Activated CD4-positive, alpha-beta T cell treated with anti-CD3 and anti-CD28 coated beads, Interleukin-10, Interleukin-2, amounts not matched to agents 100 ng/mL and 50 ng/mL, durations not matched to agents 16 hours and 8 hours (primary cell): Measurements from ENCODE around the gene RAMP3.
A peak's percentile ranks its signal among the peaks of the same experiment; 100 is the strongest.
"Not testable (repeated sequence)": the region's sequence is repeated elsewhere in the genome, so short reads cannot be mapped to it uniquely, and the experiment has no call there.

Experiments
- DNase-seq: peaks from one replicate; pipeline ENCODE4 v3.0.0-alpha.2; 2020

The RAMP3 gene

GRCh38 chr7:45132708-45133320 is 24.8 kb upstream of the RAMP3 start:
- no peak for DNase-seq

GRCh38 chr7:45133352-45133751 is 24.2 kb upstream of the RAMP3 start:
- DNase-seq, result no peak

GRCh38 chr7:45133877-45134276 is 23.7 kb upstream of the RAMP3 start:
- no peak for DNase-seq

- peak; percentile 82 for DNase-seq
These were observed 21.2 kb upstream of the RAMP3 start for GRCh38 chr7:45136106-45137060.

- DNase-seq, result no peak
These were observed 18.9 kb upstream of the RAMP3 start for GRCh38 chr7:45138433-45139267.

- DNase-seq, result peak; percentile 22
These were observed 16.8 kb upstream of the RAMP3 start for GRCh38 chr7:45140827-45141226.

- DNase-seq, result no peak
These were observed 14.0 kb upstream of the RAMP3 start for GRCh38 chr7:45143616-45144015.

GRCh38 chr7:45145881-45146280 is 11.7 kb upstream of the RAMP3 start:
- DNase-seq, result no peak

GRCh38 chr7:45146531-45147379 is 10.8 kb upstream of the RAMP3 start:
- no peak for DNase-seq

- no peak for DNase-seq
These were observed 9.5 kb upstream of the RAMP3 start for GRCh38 chr7:45147858-45148652.

GRCh38 chr7:45148653-45148973 is 9.0 kb upstream of the RAMP3 start:
- DNase-seq, result no peak

- DNase-seq, result no peak
These were observed 8.0 kb upstream of the RAMP3 start for GRCh38 chr7:45149606-45150005.

- no peak for DNase-seq
These were observed 7.4 kb upstream of the RAMP3 start for GRCh38 chr7:45150199-45150598.

GRCh38 chr7:45151131-45151684 is 6.4 kb upstream of the RAMP3 start:
- DNase-seq, result no peak

- DNase-seq, result no peak
These were observed 5.6 kb upstream of the RAMP3 start for GRCh38 chr7:45151967-45152366.

- DNase-seq, result no peak
These were observed 4.4 kb upstream of the RAMP3 start for GRCh38 chr7:45153233-45153632.

- DNase-seq, result not testable (repeated sequence)
These were observed 3.7 kb upstream of the RAMP3 start for GRCh38 chr7:45153861-45154260.

GRCh38 chr7:45155357-45155900 is 2.2 kb upstream of the RAMP3 start:
- no peak for DNase-seq

- no peak for DNase-seq
These were observed 1.6 kb upstream of the RAMP3 start for GRCh38 chr7:45155941-45156340.

- DNase-seq, result no peak
These were observed 897 bp upstream of the RAMP3 start for GRCh38 chr7:45156516-45157272.
